Measurements from ENCODE around the gene GAGE12F. TPM values are rescaled to one million over a fixed set of nuclear protein-coding genes. Genes with fewer than 3 reads are reported as not detected.

Gene GAGE12F, protein sequence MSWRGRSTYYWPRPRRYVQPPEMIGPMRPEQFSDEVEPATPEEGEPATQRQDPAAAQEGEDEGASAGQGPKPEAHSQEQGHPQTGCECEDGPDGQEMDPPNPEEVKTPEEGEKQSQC
- not detected for total RNA-seq

DNA sequence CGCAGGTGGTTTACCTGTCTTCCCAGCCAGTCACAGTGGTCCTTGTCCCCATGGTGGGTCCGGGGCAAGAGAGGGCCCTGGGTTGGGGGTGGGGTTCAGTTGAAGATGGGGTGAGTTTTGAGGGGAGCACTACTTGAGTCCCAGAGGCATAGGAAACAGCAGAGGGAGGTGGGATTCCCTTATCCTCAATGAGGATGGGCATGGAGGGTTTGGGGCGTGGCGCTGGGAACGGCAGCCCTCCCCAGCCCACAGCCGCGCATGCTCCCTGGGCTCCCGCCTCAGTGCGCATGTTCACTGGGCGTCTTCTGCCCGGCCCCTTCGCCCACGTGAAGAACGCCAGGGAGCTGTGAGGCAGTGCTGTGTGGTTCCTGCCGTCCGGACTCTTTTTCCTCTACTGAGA, at the start of gene GAGE12F:
GAGE12F (plus strand) TSS at position 301 of the 400 bp plus-strand sequence. CDS start 1,155 bp downstream, outside the sequence.

DNA sequence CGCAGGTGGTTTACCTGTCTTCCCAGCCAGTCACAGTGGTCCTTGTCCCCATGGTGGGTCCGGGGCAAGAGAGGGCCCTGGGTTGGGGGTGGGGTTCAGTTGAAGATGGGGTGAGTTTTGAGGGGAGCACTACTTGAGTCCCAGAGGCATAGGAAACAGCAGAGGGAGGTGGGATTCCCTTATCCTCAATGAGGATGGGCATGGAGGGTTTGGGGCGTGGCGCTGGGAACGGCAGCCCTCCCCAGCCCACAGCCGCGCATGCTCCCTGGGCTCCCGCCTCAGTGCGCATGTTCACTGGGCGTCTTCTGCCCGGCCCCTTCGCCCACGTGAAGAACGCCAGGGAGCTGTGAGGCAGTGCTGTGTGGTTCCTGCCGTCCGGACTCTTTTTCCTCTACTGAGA, 28.8 kb upstream of the GAGE12F start, which contains the start of gene GAGE12C:
GAGE12C (plus strand) TSS at position 301 of the 400 bp plus-strand sequence. CDS start 1,155 bp downstream, outside the sequence.

GRCh38 chrX:49541433-49541832, 19.2 kb upstream of the GAGE12F start, which contains the start of gene GAGE12D:
TSS of gene GAGE12D (plus strand) at chrX:49541733. CDS start at chrX:49542888, 1,155 bp downstream.

DNA sequence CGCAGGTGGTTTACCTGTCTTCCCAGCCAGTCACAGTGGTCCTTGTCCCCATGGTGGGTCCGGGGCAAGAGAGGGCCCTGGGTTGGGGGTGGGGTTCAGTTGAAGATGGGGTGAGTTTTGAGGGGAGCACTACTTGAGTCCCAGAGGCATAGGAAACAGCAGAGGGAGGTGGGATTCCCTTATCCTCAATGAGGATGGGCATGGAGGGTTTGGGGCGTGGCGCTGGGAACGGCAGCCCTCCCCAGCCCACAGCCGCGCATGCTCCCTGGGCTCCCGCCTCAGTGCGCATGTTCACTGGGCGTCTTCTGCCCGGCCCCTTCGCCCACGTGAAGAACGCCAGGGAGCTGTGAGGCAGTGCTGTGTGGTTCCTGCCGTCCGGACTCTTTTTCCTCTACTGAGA, 9.7 kb upstream of the GAGE12F start, which contains the start of gene GAGE12E:
GAGE12E (plus strand) TSS at position 301 of the 400 bp plus-strand sequence. CDS start 1,155 bp downstream, outside the sequence.

GRCh38 chrX:49570100-49570499, 9.5 kb downstream of the GAGE12F start, which contains the start of gene GAGE12G:
TSS of gene GAGE12G (plus strand) at chrX:49570400. CDS start at chrX:49571555, 1,155 bp downstream.

DNA sequence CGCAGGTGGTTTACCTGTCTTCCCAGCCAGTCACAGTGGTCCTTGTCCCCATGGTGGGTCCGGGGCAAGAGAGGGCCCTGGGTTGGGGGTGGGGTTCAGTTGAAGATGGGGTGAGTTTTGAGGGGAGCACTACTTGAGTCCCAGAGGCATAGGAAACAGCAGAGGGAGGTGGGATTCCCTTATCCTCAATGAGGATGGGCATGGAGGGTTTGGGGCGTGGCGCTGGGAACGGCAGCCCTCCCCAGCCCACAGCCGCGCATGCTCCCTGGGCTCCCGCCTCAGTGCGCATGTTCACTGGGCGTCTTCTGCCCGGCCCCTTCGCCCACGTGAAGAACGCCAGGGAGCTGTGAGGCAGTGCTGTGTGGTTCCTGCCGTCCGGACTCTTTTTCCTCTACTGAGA, 19.0 kb downstream of the GAGE12F start, which contains the start of gene GAGE12H:
GAGE12H (plus strand) TSS at position 301 of the 400 bp plus-strand sequence. CDS start 1,155 bp downstream, outside the sequence.

GRCh38 chrX:49589196-49589595, 28.6 kb downstream of the GAGE12F start, which contains the start of gene GAGE2A:
TSS of gene GAGE2A (plus strand) at chrX:49589496. CDS start at chrX:49590651, 1,155 bp downstream.

DNA sequence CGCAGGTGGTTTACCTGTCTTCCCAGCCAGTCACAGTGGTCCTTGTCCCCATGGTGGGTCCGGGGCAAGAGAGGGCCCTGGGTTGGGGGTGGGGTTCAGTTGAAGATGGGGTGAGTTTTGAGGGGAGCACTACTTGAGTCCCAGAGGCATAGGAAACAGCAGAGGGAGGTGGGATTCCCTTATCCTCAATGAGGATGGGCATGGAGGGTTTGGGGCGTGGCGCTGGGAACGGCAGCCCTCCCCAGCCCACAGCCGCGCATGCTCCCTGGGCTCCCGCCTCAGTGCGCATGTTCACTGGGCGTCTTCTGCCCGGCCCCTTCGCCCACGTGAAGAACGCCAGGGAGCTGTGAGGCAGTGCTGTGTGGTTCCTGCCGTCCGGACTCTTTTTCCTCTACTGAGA, 38.1 kb downstream of the GAGE12F start, which contains the start of gene GAGE1:
GAGE1 (plus strand) TSS at position 301 of the 400 bp plus-strand sequence. CDS start 1,155 bp downstream, outside the sequence.

Small RNAs within 50 kb of the gene (small RNA-seq; reads per million reads assigned to genes)
- not detected for gene GAGE12B (ENCODE audit: low replicate concordance)

Other genes starting within 250 kb of the GAGE12F start
- not detected for gene GAGE12J, start 238.8 kb upstream of the GAGE12F start, total RNA-seq
- not detected for gene GAGE13, start 229.3 kb upstream of the GAGE12F start, total RNA-seq
- gene GAGE12C, start 28.7 kb upstream of the GAGE12F start, total RNA-seq = not detected
- not detected for gene GAGE12D, start 19.1 kb upstream of the GAGE12F start, total RNA-seq
- gene GAGE12E, start 9.6 kb upstream of the GAGE12F start, total RNA-seq = not detected
- gene GAGE12G, start 9.6 kb downstream of the GAGE12F start, total RNA-seq = not detected
- gene GAGE12H, start 19.1 kb downstream of the GAGE12F start, total RNA-seq = not detected
- gene GAGE2A, start 28.7 kb downstream of the GAGE12F start, total RNA-seq = not detected
- gene GAGE1, start 38.2 kb downstream of the GAGE12F start, total RNA-seq = not detected
- not detected for gene PAGE1, start 135.1 kb downstream of the GAGE12F start, total RNA-seq